ENCODE measurements around the gene LRRC3C. TPM values are rescaled to one million over a fixed set of nuclear protein-coding genes. Genes with fewer than 3 reads are reported as not detected.

The LRRC3C gene
- total and polyA plus RNA-seq, 11 donors, result not detected

DNA sequence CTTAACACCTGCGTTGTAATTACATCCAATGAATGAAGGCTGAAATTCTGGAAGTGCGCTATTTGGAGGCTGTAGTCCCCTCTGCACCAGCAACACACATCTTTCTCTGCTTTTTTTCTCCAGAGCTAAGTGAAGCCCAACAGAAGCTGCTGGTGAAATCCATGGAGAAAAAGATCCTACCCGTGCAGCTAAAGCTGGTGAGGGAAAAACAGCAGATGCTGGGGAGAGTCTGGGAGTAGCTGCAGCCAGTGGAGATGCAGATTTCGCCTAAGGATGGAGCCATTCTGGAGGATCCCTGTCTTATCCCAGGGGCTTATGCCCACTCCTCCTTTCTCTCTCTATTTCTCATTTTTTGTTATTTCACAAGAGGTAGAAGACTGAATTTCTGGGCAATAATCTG is 48.3 kb downstream of the LRRC3C start:
- Histone ChIP-seq H3K36me3 (no peaks in the 10 kb centered on the region), H3K27me3 (peaks cover 0 to 11% (median 0%) of the 10 kb centered on the region in 9 donors), H3K4me3 (no peak overlapping the region), H3K9me3 (no peaks in the 10 kb centered on the region), H3K27ac (no peak overlapping the region), H3K4me1 (peaks cover 0 to 47% (median 3%) of the 10 kb centered on the region in 12 donors)
- TF ChIP-seq, protein P1, sequence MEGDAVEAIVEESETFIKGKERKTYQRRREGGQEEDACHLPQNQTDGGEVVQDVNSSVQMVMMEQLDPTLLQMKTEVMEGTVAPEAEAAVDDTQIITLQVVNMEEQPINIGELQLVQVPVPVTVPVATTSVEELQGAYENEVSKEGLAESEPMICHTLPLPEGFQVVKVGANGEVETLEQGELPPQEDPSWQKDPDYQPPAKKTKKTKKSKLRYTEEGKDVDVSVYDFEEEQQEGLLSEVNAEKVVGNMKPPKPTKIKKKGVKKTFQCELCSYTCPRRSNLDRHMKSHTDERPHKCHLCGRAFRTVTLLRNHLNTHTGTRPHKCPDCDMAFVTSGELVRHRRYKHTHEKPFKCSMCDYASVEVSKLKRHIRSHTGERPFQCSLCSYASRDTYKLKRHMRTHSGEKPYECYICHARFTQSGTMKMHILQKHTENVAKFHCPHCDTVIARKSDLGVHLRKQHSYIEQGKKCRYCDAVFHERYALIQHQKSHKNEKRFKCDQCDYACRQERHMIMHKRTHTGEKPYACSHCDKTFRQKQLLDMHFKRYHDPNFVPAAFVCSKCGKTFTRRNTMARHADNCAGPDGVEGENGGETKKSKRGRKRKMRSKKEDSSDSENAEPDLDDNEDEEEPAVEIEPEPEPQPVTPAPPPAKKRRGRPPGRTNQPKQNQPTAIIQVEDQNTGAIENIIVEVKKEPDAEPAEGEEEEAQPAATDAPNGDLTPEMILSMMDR (IDR thresholded peaks at IDR 0.05), result no peak
- TF ChIP-seq POLR2A (IDR thresholded peaks at IDR 0.05), result no peak
- no peak for ATAC-seq
- intact Hi-C loops (cut with DNase I), result loop anchor here in 5 of 10 donors (2.0 to 10.0 kb wide), 4 partner anchors 15 to 221 kb away; no protein-coding TSS in a partner anchor
- WGBS, 4 donors, result 65 to 71% (median 67%) methylated on average over 4 of the region's 4 CpGs
- no peak for DNase-seq

DNA sequence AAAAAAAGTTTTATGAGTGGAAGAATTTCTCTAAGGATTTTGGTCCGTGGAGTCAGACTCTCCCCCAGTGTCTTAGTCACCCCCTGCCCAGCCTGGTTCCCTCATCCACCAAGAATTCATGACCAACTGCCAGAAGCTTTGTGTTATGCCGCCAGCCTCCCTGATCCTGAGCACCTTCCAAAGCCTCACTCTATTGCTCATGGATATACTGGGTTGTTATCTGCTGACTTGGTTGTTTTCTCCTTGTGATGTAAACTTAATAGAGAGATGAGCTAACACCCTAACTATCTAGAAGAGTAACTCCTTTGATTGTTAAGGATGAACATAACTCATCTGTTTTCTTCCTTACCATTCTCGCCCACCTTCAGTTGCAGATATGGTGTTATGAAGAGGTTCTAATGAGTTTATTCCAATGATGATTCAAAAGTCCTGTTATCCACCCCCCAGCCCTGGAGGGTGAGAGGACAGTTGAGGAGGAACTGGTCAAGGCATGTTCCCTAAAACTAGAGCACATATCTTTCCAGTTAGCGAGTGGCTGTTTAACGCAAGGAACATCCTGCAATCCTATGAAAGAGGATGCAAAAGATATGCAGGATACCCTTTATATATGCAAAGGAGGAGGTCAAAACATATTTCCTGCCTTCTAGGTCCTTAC is 51.6 kb downstream of the LRRC3C start:
- intact Hi-C loops (cut with DNase I), result loop anchor here in 6 of 10 donors (1.0 to 10.0 kb wide), 4 partner anchors 19 to 224 kb away; no protein-coding TSS in a partner anchor
- Histone ChIP-seq H3K27ac (peak overlapping the region in 1 of 12 donors; percentile 94), H3K4me3 (peak overlapping the region in 1 of 12 donors; percentile 99), H3K36me3 (peaks cover 0 to 10% (median 4%) of the 10 kb centered on the region in 9 donors), H3K9me3 (no peaks in the 10 kb centered on the region), H3K4me1 (peaks cover 7 to 42% (median 23%) of the 10 kb centered on the region in 12 donors), H3K27me3 (peaks cover 0 to 6% (median 0%) of the 10 kb centered on the region in 9 donors)
- DNase-seq, result no peak
- no peak for ATAC-seq
- no peak for TF ChIP-seq POLR2A (IDR thresholded peaks at IDR 0.05)
- TF ChIP-seq, protein P1 (IDR thresholded peaks at IDR 0.05), result no peak
- 71 to 81% (median 73%) methylated on average over 5 of the region's 5 CpGs for WGBS, 4 donors

DNA sequence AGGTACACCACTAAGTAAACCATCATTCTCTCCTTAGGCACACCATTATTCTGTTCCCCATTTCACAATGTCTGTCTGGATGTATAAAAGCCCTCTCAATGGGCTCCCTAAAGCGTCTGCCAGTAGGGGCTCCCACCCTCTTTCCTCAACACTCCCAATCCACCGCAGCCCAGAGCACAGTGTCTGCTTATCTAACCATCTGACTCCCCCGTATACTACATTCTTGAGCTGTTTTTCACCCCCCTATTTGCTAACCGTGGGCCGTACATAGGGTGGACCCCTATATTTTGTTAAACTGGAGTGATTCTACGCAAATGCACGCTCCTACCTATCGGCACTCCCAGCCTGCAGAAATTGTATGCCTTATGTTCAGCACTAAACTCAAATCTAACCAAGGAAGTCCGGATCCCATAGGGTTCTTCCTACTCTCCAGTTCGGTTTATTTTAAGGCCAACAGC is 52.4 kb downstream of the LRRC3C start:
- ATAC-seq (peak; percentile 1 to 12 (median 8)), DNase-seq (no peak)
- Histone ChIP-seq H3K27ac (peak overlapping the region in 11 of 12 donors; percentile 59 to 99 (median 94)), H3K36me3 (peaks cover 2 to 17% (median 12%) of the 10 kb centered on the region in 9 donors), H3K4me1 (peaks cover 7 to 34% (median 23%) of the 10 kb centered on the region in 12 donors), H3K27me3 (peaks cover 0 to 3% (median 0%) of the 10 kb centered on the region in 9 donors), H3K4me3 (peak overlapping the region; percentile 33 to 100 (median 94)), H3K9me3 (no peaks in the 10 kb centered on the region)
- TF ChIP-seq, protein P1 (IDR thresholded peaks at IDR 0.05), result peak in 1 of 12 donors; percentile 4
- no peak for TF ChIP-seq POLR2A (IDR thresholded peaks at IDR 0.05)
- intact Hi-C loops (cut with DNase I), result loop anchor here in 8 of 10 donors (1.0 to 10.0 kb wide), 13 partner anchors 20 to 357 kb away; partner anchors contain the start of genes LRRC3C (in 2 of the 8), ORMDL3 (in 2 of the 8) and PPP1R1B (in 1 of the 8)
- 0 to 1% (median 0%) methylated on average over 10 of the region's 10 CpGs for WGBS, 4 donors
